ENCODE measurements around the gene EEIG2.

GRCh38 chr1:108570998-108571401 lies 11.1 kb downstream of the EEIG2 start:
- TF ChIP-seq ZNF274 (IDR thresholded peaks at IDR 0.05; ENCODE audit: low read depth, low read length) (no peak), YY1 (IDR thresholded peaks at IDR 0.05; ENCODE audit: insufficient read depth, insufficient read length) (no peak), SUZ12 (IDR thresholded peaks at IDR 0.05; ENCODE audit: extremely low read depth, insufficient read depth, insufficient read length) (no peak)
